Astrocyte (in vitro differentiated cells and primary cell): ENCODE measurements around the gene CCR8. TPM values are rescaled to one million over a fixed set of nuclear protein-coding genes. Genes with fewer than 3 reads are reported as not detected.
"Not testable (repeated sequence)": the region's sequence is repeated elsewhere in the genome, so short reads cannot be mapped to it uniquely, and the experiment has no call there.

Experiments
- DNase-seq: peaks from one replicate; pipeline ENCODE4 v3.0.0-alpha.2; 2010; ENCODE audit warnings: low read depth
- FAIRE-seq: peaks from 2 replicates; lab custom pipeline; 2011; peaks lifted over from hg19 to GRCh38; lab: Jason Lieb, UNC
- H2AFZ ChIP-seq: 2 replicates; pipeline ENCODE4 v1.6.0; 2012; ENCODE audit warnings: low read depth, low read length, inconsistent platforms
- H3K27ac ChIP-seq: 2 replicates; pipeline ENCODE4 v1.5.1; 2011; ENCODE audit warnings: low read depth, low read length, inconsistent platforms
- H3K27me3 ChIP-seq: 2 replicates; pipeline ENCODE4 v1.6.0; 2011; ENCODE audit warnings: low read length, inconsistent platforms; ENCODE audit not compliant: insufficient read depth
- H3K36me3 ChIP-seq: 2 replicates; pipeline ENCODE4 v1.5.1; 2011; ENCODE audit warnings: low read length, inconsistent platforms; ENCODE audit not compliant: insufficient read depth
- H3K4me1 ChIP-seq: 2 replicates; pipeline ENCODE4 v1.5.1; 2011; ENCODE audit warnings: low read length, inconsistent platforms; ENCODE audit not compliant: insufficient read depth
- H3K4me2 ChIP-seq: 2 replicates; pipeline ENCODE4 v1.6.0; 2012; ENCODE audit warnings: low read length, inconsistent platforms
- H3K4me3 ChIP-seq: 2 replicates; pipeline ENCODE4 v1.5.1; 2011; ENCODE audit warnings: low read depth, mild to moderate bottlenecking, low read length, inconsistent platforms; ENCODE audit not compliant: insufficient read depth
- H3K79me2 ChIP-seq: 2 replicates; pipeline ENCODE4 v1.6.0; 2012; ENCODE audit warnings: mild to moderate bottlenecking, low read length, inconsistent platforms; ENCODE audit not compliant: insufficient read depth
- H3K9ac ChIP-seq: 2 replicates; pipeline ENCODE4 v1.6.0; 2012; ENCODE audit warnings: mild to moderate bottlenecking, low read length, inconsistent platforms
- H3K9me3 ChIP-seq: 2 replicates; pipeline ENCODE4 v1.5.1; 2012; ENCODE audit warnings: low read depth, mild to moderate bottlenecking, low read length, inconsistent platforms; ENCODE audit not compliant: insufficient read depth
- H4K20me1 ChIP-seq: 2 replicates; pipeline ENCODE4 v1.6.0; 2012; ENCODE audit warnings: low read length, inconsistent platforms; ENCODE audit not compliant: insufficient read depth
- H3K27ac Mint-ChIP-seq: one replicate; pipeline ENCODE4 v1.8.0; 2021; ENCODE audit warnings: mild to moderate bottlenecking, mixed read lengths; ENCODE audit not compliant: unreplicated experiment
- H3K27me3 Mint-ChIP-seq: one replicate; pipeline ENCODE4 v1.8.0; 2021; ENCODE audit warnings: low read depth, mixed read lengths; ENCODE audit not compliant: unreplicated experiment
- H3K36me3 Mint-ChIP-seq: one replicate; pipeline ENCODE4 v1.8.0; 2021; ENCODE audit warnings: low read depth, mixed read lengths; ENCODE audit not compliant: unreplicated experiment
- H3K4me1 Mint-ChIP-seq: one replicate; pipeline ENCODE4 v1.8.0; 2021; ENCODE audit warnings: low read depth, mixed read lengths; ENCODE audit not compliant: unreplicated experiment
- H3K4me3 Mint-ChIP-seq: one replicate; pipeline ENCODE4 v1.8.0; 2021; ENCODE audit warnings: mild to moderate bottlenecking, moderate library complexity, mixed read lengths; ENCODE audit not compliant: unreplicated experiment
- H3K9me3 Mint-ChIP-seq: one replicate; pipeline ENCODE4 v1.8.0; 2021; ENCODE audit warnings: mild to moderate bottlenecking, mixed read lengths; ENCODE audit not compliant: unreplicated experiment
- CTCF ChIP-seq: IDR thresholded peaks from 2 replicates; pipeline ENCODE4 v1.5.1; 2011; ENCODE audit warnings: low read depth, mild to moderate bottlenecking, inconsistent platforms, low read length, moderate library complexity; ENCODE audit not compliant: insufficient read depth
- EZH2 ChIP-seq: IDR thresholded peaks from 2 replicates; pipeline ENCODE4 v1.6.1; 2012; ENCODE audit warnings: mild to moderate bottlenecking, low read length, inconsistent platforms; ENCODE audit not compliant: insufficient read depth
- total RNA-seq: library from RNA; stranded (reverse); gene quantifications from 2 replicates; pipeline ENCODE4 v1.2.1, GENCODE V29; 2021

CCR8 gene
- total RNA-seq, 1 donor from 2014 or later, result not detected

- H3K36me3 Mint-ChIP-seq, result no peaks in the 10 kb centered on the region
- Histone ChIP-seq H3K4me3 (no peak overlapping the region), H3K27ac (no peak overlapping the region), H4K20me1 (no peaks in the 10 kb centered on the region), H3K9me3 (no peaks in the 10 kb centered on the region), H3K79me2 (no peaks in the 10 kb centered on the region), H2AFZ (no peak overlapping the region), H3K27me3 (no peaks in the 10 kb centered on the region), H3K4me2 (no peak overlapping the region), H3K9ac (no peak overlapping the region), H3K4me1 (no peaks in the 10 kb centered on the region), H3K36me3 (no peaks in the 10 kb centered on the region)
- no peak overlapping the region for H3K4me3 Mint-ChIP-seq
- no peaks in the 10 kb centered on the region for H3K4me1 Mint-ChIP-seq
- FAIRE-seq (no peak), DNase-seq (no peak)
- TF ChIP-seq CTCF (no peak), EZH2 (no peak)
- H3K9me3 Mint-ChIP-seq, result no peaks in the 10 kb centered on the region
- H3K27ac Mint-ChIP-seq, result no peak overlapping the region
- H3K27me3 Mint-ChIP-seq, result peaks cover 7% of the 10 kb centered on the region
These were observed 18.0 kb downstream of the CCR8 start for GRCh38 chr3:39347586-39347876.

- Histone ChIP-seq H3K9ac (no peak overlapping the region), H3K36me3 (no peaks in the 10 kb centered on the region), H3K4me2 (no peak overlapping the region), H2AFZ (no peak overlapping the region), H3K4me3 (no peak overlapping the region), H3K4me1 (no peaks in the 10 kb centered on the region), H3K27me3 (no peaks in the 10 kb centered on the region), H3K27ac (no peak overlapping the region), H3K79me2 (no peaks in the 10 kb centered on the region), H3K9me3 (no peaks in the 10 kb centered on the region), H4K20me1 (no peaks in the 10 kb centered on the region)
- no peak overlapping the region for H3K27ac Mint-ChIP-seq
- no peak overlapping the region for H3K4me3 Mint-ChIP-seq
- no peaks in the 10 kb centered on the region for H3K4me1 Mint-ChIP-seq
- H3K36me3 Mint-ChIP-seq, result no peaks in the 10 kb centered on the region
- TF ChIP-seq CTCF (no peak), EZH2 (no peak)
- no peak for DNase-seq
- H3K9me3 Mint-ChIP-seq, result no peaks in the 10 kb centered on the region
- FAIRE-seq, result no peak
- peaks cover 7% of the 10 kb centered on the region for H3K27me3 Mint-ChIP-seq
These were observed 19.6 kb downstream of the CCR8 start for GRCh38 chr3:39349080-39349479.

GRCh38 chr3:39350714-39351113, 21.2 kb downstream of the CCR8 start:
- Histone ChIP-seq H3K4me2 (no peak overlapping the region), H3K27ac (no peak overlapping the region), H3K9me3 (no peaks in the 10 kb centered on the region), H4K20me1 (no peaks in the 10 kb centered on the region), H3K36me3 (no peaks in the 10 kb centered on the region), H3K4me1 (no peaks in the 10 kb centered on the region), H3K27me3 (no peaks in the 10 kb centered on the region), H3K4me3 (no peak overlapping the region), H3K9ac (no peak overlapping the region), H3K79me2 (no peaks in the 10 kb centered on the region), H2AFZ (no peak overlapping the region)
- FAIRE-seq, result no peak
- no peaks in the 10 kb centered on the region for H3K9me3 Mint-ChIP-seq
- DNase-seq, result no peak
- no peak overlapping the region for H3K4me3 Mint-ChIP-seq
- no peak overlapping the region for H3K27ac Mint-ChIP-seq
- no peaks in the 10 kb centered on the region for H3K36me3 Mint-ChIP-seq
- no peaks in the 10 kb centered on the region for H3K4me1 Mint-ChIP-seq
- TF ChIP-seq EZH2 (no peak), CTCF (no peak)
- H3K27me3 Mint-ChIP-seq, result peaks cover 12% of the 10 kb centered on the region

- H3K4me1 Mint-ChIP-seq, H4K20me1 ChIP-seq, H3K4me3 ChIP-seq, H3K36me3 ChIP-seq, H3K9me3 Mint-ChIP-seq, DNase-seq, H3K79me2 ChIP-seq, H3K27ac Mint-ChIP-seq, H3K27ac ChIP-seq, H3K27me3 ChIP-seq, H3K4me3 Mint-ChIP-seq, H3K9ac ChIP-seq, H3K9me3 ChIP-seq, H2AFZ ChIP-seq, H3K36me3 Mint-ChIP-seq, FAIRE-seq, H3K4me1 ChIP-seq, H3K4me2 ChIP-seq: not testable (repeated sequence)
- peaks cover 12% of the 10 kb centered on the region for H3K27me3 Mint-ChIP-seq
These were observed 21.6 kb downstream of the CCR8 start for GRCh38 chr3:39351134-39351533.
